Gastroesophageal sphincter (tissue), 3 donors: ENCODE data around the gene ANKRD13B.

ENCODE experiments used
- EP300 ChIP-seq: sonication (generic); formaldehyde crosslinking; IDR thresholded peaks from one replicate; pipeline ENCODE4 v1.6.1; 2017; ENCODE audit warnings: antibody characterized with exemption, mild to moderate bottlenecking
- POLR2A ChIP-seq, 2 donors: fragments of 450-650 bp; IDR thresholded peaks; one replicate each; pipeline ENCODE4 v1.6.1; 2017; ENCODE audit warnings: antibody characterized with exemption in 2 of 2, mild to moderate bottlenecking in 2 of 2, moderate library complexity in 1 of 2
- POLR2AphosphoS5 ChIP-seq: sonication (generic); formaldehyde crosslinking; IDR thresholded peaks from one replicate; pipeline ENCODE4 v1.6.1; 2017; ENCODE audit warnings: antibody characterized with exemption
- TF ChIP-seq, protein P1 (sequence below), 4 experiments: fragments of 200-600 bp in 2 of 4; fragments of 450-650 bp in 2 of 4; sonication (generic) in 1 of 4; IDR thresholded peaks; one replicate each; pipeline ENCODE4 v1.5.1; 2017 to 2019; ENCODE audit warnings: antibody characterized with exemption in 4 of 4, mild to moderate bottlenecking in 2 of 4, moderate library complexity in 2 of 4

DNA sequence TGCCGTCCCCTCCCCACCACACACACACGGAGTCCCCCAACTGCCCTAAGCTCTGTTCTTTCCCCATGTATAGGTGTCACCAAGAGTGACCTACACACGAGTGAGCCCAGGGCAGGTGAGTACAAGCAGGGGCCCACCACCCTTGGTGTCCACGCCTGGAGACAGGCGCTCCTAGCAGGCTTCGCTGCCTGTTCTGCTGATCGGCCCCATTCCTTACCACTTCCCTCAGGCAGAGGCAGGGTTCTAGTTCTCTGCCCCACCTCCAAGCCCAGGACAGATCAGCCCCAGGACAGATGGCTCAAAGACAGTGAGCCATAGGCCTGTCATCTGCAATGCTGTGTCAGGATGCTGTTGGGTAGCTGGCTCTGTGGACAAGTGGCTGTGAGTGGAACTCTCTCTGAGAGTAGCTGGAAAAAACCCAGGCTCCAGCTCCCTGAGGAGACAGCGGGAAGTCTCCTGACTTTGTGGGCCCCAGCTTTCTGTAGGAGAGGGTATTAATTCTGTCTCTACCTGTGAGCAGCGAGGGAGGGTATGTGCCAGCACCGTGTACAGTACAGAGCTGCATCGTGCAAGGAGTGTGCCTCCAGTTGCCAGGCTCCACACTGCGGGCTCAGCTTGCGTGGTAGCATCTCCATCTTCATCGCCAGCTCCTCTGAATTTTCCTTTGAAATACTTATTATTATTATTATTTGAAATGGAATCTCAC lies 23.5 kb upstream of the ANKRD13B start:
- TF ChIP-seq, protein P1, sequence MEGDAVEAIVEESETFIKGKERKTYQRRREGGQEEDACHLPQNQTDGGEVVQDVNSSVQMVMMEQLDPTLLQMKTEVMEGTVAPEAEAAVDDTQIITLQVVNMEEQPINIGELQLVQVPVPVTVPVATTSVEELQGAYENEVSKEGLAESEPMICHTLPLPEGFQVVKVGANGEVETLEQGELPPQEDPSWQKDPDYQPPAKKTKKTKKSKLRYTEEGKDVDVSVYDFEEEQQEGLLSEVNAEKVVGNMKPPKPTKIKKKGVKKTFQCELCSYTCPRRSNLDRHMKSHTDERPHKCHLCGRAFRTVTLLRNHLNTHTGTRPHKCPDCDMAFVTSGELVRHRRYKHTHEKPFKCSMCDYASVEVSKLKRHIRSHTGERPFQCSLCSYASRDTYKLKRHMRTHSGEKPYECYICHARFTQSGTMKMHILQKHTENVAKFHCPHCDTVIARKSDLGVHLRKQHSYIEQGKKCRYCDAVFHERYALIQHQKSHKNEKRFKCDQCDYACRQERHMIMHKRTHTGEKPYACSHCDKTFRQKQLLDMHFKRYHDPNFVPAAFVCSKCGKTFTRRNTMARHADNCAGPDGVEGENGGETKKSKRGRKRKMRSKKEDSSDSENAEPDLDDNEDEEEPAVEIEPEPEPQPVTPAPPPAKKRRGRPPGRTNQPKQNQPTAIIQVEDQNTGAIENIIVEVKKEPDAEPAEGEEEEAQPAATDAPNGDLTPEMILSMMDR (IDR thresholded peaks at IDR 0.05) = no peak
- TF ChIP-seq POLR2A (IDR thresholded peaks at IDR 0.05) = no peak
- no peak for TF ChIP-seq POLR2AphosphoS5
- TF ChIP-seq EP300 = no peak
